ENCODE results near the gene CMAS. TPM values are rescaled to one million over a fixed set of nuclear protein-coding genes. Genes with fewer than 3 reads are reported as not detected.

CMAS gene
- total and polyA plus RNA-seq, 2 donors (not counting 3 experiments of a cell fraction or from before 2014, with no cell fraction given) = 8.5 to 35.4 TPM

DNA sequence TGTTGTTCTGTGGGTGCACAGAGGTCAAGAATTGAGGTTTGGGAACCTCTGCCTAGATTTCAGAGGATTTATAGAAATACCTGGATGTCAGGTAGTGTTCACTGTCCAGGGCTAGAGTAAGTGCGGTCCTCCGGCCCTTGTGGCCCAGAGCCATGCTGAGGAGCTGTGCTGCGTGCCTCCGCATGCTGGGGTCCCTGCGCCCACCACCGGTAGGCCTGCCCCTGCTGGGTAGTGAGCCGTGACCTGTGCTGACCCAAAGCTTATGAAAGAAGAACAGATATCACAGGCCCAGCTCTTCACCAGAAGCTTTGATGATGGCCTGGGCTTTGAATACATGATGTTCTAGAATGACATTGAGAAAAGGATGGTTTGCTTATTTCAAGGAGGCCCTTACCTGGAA lies 37.8 kb upstream of the CMAS start:
- H3K9ac ChIP-seq (replicated peaks; ENCODE audit: extremely low read depth, insufficient read depth, low read length) = no peak overlapping the region
- ChIA-PET CTCF (interaction anchor here (1.5 kb wide), 1 partner anchor 10 kb away, joined by 5 read pairs; no protein-coding TSS in a partner anchor), POLR2A (no interaction called here)
- intact Hi-C loops (cut with micrococcal nuclease) (no loop called here), dilution Hi-C loops (cut with MboI; ENCODE audit: extremely low pct_ligation_motif_present, low sequenced_read_pairs) (no loop called here)
- H2AFZ ChIP-seq (ENCODE audit: low read depth, low read length) = no peak overlapping the region
- TF ChIP-seq POLR2AphosphoS5 (IDR thresholded peaks at IDR 0.05; ENCODE audit: insufficient read depth, low read depth, low read length) (no peak), EZH2 (IDR thresholded peaks at IDR 0.05; ENCODE audit: borderline replicate concordance, low read depth, low read length, severe bottlenecking) (no peak), GATA2 (IDR thresholded peaks at IDR 0.05; ENCODE audit: insufficient read depth, insufficient read length, low read depth, low read length) (no peak), JUN (IDR thresholded peaks at IDR 0.05; ENCODE audit: borderline replicate concordance, insufficient read depth, insufficient read length, low read depth) (no peak), MYC (IDR thresholded peaks at IDR 0.05; ENCODE audit: low read depth, low read length) (no peak), FOS (IDR thresholded peaks at IDR 0.05; ENCODE audit: borderline replicate concordance, insufficient read depth, low read length) (no peak), POLR2A (IDR thresholded peaks at IDR 0.05; ENCODE audit: low read depth, low read length) (no peak)
- TF ChIP-seq, protein P1, sequence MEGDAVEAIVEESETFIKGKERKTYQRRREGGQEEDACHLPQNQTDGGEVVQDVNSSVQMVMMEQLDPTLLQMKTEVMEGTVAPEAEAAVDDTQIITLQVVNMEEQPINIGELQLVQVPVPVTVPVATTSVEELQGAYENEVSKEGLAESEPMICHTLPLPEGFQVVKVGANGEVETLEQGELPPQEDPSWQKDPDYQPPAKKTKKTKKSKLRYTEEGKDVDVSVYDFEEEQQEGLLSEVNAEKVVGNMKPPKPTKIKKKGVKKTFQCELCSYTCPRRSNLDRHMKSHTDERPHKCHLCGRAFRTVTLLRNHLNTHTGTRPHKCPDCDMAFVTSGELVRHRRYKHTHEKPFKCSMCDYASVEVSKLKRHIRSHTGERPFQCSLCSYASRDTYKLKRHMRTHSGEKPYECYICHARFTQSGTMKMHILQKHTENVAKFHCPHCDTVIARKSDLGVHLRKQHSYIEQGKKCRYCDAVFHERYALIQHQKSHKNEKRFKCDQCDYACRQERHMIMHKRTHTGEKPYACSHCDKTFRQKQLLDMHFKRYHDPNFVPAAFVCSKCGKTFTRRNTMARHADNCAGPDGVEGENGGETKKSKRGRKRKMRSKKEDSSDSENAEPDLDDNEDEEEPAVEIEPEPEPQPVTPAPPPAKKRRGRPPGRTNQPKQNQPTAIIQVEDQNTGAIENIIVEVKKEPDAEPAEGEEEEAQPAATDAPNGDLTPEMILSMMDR (IDR thresholded peaks at IDR 0.05; ENCODE audit: extremely low read depth in 1 of 2, insufficient read depth in 1 of 2, low read depth in 1 of 2, low read length in 2 of 2) = no peak
- TF ChIP-seq, protein P2, sequence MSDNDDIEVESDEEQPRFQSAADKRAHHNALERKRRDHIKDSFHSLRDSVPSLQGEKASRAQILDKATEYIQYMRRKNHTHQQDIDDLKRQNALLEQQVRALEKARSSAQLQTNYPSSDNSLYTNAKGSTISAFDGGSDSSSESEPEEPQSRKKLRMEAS (IDR thresholded peaks at IDR 0.05; ENCODE audit: insufficient read depth, insufficient read length) = no peak
- no peak overlapping the region for H3K27ac ChIP-seq (ENCODE audit: insufficient read depth, low read depth, low read length)
- no peaks in the 10 kb centered on the region for H4K20me1 ChIP-seq (replicated peaks; ENCODE audit: control insufficient read depth, extremely low read depth, insufficient read depth, low read length)
- FAIRE-seq (no peak), DNase-seq (ENCODE audit: low read depth, low spot score) (no peak)
- H3K4me2 ChIP-seq (ENCODE audit: insufficient read depth, low read length) = no peak overlapping the region
- no peaks in the 10 kb centered on the region for H3K27me3 ChIP-seq (ENCODE audit: control insufficient read depth in 2 of 2, insufficient read depth in 2 of 2, low read length in 2 of 2)
- no peaks in the 10 kb centered on the region for H3K9me1 ChIP-seq (replicated peaks; ENCODE audit: control insufficient read depth, extremely low read depth, insufficient read depth, low read length)
- no peaks in the 10 kb centered on the region for H3K79me2 ChIP-seq (ENCODE audit: control insufficient read depth, insufficient read depth, low read length)
- H3K4me3 ChIP-seq (replicated peaks in 1 of 3; ENCODE audit: insufficient read depth in 1 of 3, low read depth in 1 of 3, low read length in 3 of 3) = no peak overlapping the region
- H3K9me3 ChIP-seq (replicated peaks; ENCODE audit: control insufficient read depth, insufficient read depth, low read length) = no peaks in the 10 kb centered on the region
- BruUV-seq (replicated peaks) = no TSS peak
- no peaks in the 10 kb centered on the region for H3K4me1 ChIP-seq (ENCODE audit: control insufficient read depth, extremely low read depth, insufficient read depth, low read length)
- H3K36me3 ChIP-seq (ENCODE audit: control insufficient read depth in 2 of 2, extremely low read depth in 1 of 2, insufficient read depth in 2 of 2, low read length in 2 of 2) = no peaks in the 10 kb centered on the region

Data from endothelial cell of umbilical vein (primary cell).